GM21360 (cell line): ENCODE data around the gene PPP1R8.

Experiments used
- ATAC-seq: cut with Tn5 transposase; IDR thresholded peaks from one replicate; pipeline ENCODE4 v1.9.1; 2021; ENCODE audit warnings: mild to moderate bottlenecking, moderate library complexity; ENCODE audit not compliant: unreplicated experiment

The PPP1R8 gene

DNA sequence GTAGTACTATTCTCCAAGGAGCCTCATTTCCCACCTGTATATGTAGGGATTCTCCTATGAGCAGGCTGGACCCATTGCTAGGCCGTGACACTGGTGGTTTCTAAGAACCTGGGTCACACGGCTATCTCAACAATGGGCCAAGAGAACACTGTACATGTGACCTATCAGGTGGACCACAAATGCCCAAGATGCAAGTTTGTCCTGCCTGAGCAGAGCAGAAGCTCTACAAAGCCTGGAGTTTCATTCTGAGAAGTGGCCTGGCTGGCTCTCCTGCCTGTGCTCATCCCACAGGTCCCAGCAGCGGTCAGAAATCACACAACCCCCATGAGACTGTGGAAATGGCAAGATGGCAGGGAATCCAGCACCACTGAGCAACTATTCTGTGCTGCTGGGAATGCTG, 58.9 kb downstream of the PPP1R8 start:
- no peak for ATAC-seq

GRCh38 chr1:27891196-27891889, 60.8 kb downstream of the PPP1R8 start:
- ATAC-seq, result peak; percentile 39

DNA sequence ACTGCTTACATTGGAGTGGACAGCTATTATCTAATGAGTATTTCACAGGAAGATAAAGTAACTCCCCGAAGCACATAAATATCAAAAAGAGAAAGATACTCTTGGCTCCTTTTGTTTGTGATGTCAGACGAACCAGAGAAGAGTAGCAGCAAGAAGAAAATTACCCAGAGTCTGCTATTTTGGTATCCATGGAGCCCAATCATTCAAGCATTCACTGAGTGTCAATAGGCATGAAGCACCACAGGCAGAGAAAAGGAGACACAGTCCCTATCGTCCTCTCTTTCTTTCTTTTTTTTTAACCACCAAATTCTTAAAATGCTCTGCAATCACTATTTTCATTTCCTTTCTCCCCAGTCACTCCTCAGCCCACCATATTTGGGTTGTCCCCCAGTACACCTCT, 63.9 kb downstream of the PPP1R8 start:
- no peak for ATAC-seq
